GM19395 (cell line): ENCODE results near the gene KDM4B.

Experiments used
- ATAC-seq: cut with Tn5 transposase; IDR thresholded peaks from one replicate; pipeline ENCODE4 v1.9.1; 2021; ENCODE audit warnings: mild to moderate bottlenecking, moderate library complexity; ENCODE audit not compliant: unreplicated experiment

The KDM4B gene

DNA sequence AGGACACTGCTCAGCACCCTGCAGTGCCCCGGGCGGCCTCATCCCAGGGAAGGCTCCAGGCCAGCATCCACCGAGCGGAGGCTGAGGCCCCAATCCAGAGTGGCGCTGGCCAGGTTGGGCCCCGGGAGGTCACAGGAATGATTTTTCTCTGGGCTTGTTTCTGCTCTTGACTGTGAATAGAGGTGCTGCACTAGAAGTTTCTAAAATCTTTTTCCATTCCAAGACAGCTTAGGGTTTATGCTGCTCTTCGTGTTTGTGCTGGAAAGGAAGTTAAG lies 15.1 kb downstream of the KDM4B start:
- no peak for ATAC-seq

- ATAC-seq, result no peak
These were observed 15.6 kb downstream of the KDM4B start for GRCh38 chr19:4984438-4984990.

GRCh38 chr19:4985551-4985991 lies 16.7 kb downstream of the KDM4B start:
- no peak for ATAC-seq

- ATAC-seq, result no peak
These were observed 17.1 kb downstream of the KDM4B start for GRCh38 chr19:4986056-4986455.

- no peak for ATAC-seq
These were observed 17.6 kb downstream of the KDM4B start for GRCh38 chr19:4986471-4986891.

DNA sequence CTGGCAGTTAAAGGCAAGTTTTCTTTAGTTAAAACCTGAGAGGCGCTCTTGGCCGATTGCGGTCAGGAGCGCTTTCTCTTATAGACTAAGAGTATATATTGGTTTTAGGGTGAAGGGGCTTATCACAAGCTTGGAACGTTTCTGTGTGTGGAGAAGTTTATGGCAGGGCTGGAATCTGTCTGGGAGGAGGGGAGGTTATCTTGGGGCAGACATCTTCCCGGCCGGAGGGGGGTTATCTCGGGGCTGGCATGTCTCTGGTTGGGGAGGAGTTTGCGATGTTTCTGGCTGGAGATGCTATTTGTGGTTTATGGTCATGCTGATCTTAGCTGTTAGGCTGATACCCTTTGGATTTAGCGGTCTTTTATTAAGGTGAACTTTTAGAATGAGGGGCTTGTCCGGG lies 18.3 kb downstream of the KDM4B start:
- ATAC-seq, result no peak

GRCh38 chr19:4987692-4988370 lies 18.9 kb downstream of the KDM4B start:
- no peak for ATAC-seq

- ATAC-seq, result no peak
These were observed 19.9 kb downstream of the KDM4B start for GRCh38 chr19:4988770-4989251.

- ATAC-seq, result no peak
These were observed 21.4 kb downstream of the KDM4B start for GRCh38 chr19:4990306-4990705.

DNA sequence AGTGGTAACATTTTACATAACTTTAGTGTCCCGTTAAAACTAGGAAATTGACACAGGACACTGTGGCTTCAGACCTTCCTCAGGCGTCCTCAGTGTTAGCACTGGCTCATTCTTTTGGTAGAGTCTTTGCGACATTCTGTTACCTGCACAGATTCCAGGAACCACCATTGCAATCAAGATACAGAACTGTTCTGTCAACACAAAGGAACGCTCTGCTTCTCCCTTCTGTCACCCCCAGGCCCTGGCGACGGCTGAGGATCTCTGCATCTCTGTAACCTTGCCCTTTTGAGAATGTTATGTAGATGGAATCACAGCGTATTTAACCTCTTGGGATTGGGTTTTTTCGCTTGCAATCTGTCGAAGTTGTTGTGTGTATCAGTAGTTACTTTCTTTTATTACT lies 22.6 kb downstream of the KDM4B start:
- ATAC-seq, result no peak

DNA sequence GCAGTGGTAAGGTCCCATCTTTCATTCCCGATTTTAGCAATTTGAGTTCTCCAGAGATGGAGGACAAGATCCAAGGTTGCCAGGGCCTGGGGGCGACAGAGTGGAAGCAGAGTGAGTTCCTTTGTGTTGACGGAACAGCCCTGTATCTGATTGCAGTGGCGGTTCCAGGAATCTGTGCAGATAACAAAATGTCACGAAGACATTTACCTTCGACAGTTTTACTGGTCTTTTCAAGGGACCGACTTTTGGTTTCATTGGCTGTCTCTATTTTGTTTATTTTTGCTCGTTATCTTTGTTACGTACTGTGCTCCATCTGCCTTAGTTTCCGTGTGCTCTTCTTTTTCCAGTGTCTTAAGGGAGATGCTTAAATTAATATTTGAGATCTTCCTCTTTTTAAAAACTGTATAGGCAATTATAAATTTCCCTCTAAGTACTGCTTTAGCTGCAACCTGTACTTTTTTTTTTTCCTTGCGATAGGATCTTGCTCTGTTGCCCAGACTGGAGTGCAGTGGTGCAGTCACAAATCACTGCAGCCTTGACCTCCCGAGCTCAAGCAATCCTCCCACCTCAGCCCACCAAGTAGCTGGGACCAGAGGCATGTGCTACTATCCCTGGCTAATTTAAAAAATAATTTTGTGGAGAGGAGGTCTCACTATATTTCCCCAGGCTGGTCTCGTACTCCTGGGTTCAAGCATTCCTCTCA lies 23.2 kb downstream of the KDM4B start:
- ATAC-seq, result no peak

- no peak for ATAC-seq
These were observed 24.8 kb downstream of the KDM4B start for GRCh38 chr19:4993683-4994082.

DNA sequence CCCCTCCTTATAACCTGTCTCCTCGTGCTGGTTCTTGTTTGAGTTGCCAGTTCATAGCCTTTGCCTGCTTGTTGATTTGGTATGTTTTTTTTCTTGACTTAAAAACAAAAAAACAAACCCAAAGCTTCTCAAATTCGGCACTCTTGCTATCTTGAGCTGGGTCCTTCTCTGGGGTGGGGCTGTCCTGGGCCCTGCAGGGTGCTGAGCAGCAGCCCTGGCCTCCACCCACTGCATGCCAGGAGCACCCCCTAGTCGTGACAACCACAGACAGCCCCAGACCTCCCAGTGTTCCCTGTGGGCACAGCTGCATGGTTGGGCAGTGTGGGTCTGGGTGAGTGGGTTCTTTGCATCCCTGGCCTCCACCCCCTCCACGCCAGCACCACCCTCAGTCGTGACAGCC lies 27.8 kb downstream of the KDM4B start:
- no peak for ATAC-seq

GRCh38 chr19:4997297-4997696 lies 28.4 kb downstream of the KDM4B start:
- ATAC-seq, result no peak

- ATAC-seq, result no peak
These were observed 31.3 kb downstream of the KDM4B start for GRCh38 chr19:5000120-5000611.

GRCh38 chr19:5001615-5002014 lies 32.7 kb downstream of the KDM4B start:
- no peak for ATAC-seq

- ATAC-seq, result no peak
These were observed 33.2 kb downstream of the KDM4B start for GRCh38 chr19:5002143-5002542.

- ATAC-seq, result no peak
These were observed 34.9 kb downstream of the KDM4B start for GRCh38 chr19:5003781-5004180.

GRCh38 chr19:5005096-5005495 lies 36.2 kb downstream of the KDM4B start:
- ATAC-seq, result no peak

- no peak for ATAC-seq
These were observed 37.3 kb downstream of the KDM4B start for GRCh38 chr19:5006201-5006600.

GRCh38 chr19:5006821-5007220 lies 37.9 kb downstream of the KDM4B start:
- no peak for ATAC-seq
